WTC11 (cell line): ENCODE data around the gene PDSS2. TPM values are rescaled to one million over a fixed set of nuclear protein-coding genes. Genes with fewer than 3 reads are reported as not detected.

ENCODE experiments used
- ATAC-seq: fragments of 200-7000 bp; cut with Tn5 transposase; 2 replicates; pipeline ENCODE4 v1.10.0; 2021; ENCODE audit warnings: mild to moderate bottlenecking, moderate library complexity
- CTCF ChIA-PET: fragments of 300-600 bp; sonication (Branson Sonifier 250); formaldehyde crosslinking; loops from one replicate; lab custom pipeline; 2021; ENCODE audit warnings: antibody characterized with exemption; lab: Charles Lee
- POLR2A ChIA-PET: fragments of 350-600 bp; sonication (Branson Sonifier 250); formaldehyde crosslinking; loops from one replicate; lab custom pipeline; 2021; ENCODE audit warnings: antibody characterized with exemption; lab: Charles Lee
- DNase-seq: peaks from one replicate; pipeline ENCODE4 v3.0.0; 2021; ENCODE audit warnings: low spot score
- H3K27ac Mint-ChIP-seq: 2 replicates; pipeline ENCODE4 v1.8.0; 2021; ENCODE audit warnings: mixed read lengths
- H3K27me3 Mint-ChIP-seq: 2 replicates; pipeline ENCODE4 v1.8.0; 2021; ENCODE audit warnings: low read depth, mild to moderate bottlenecking, moderate library complexity, mixed read lengths
- H3K36me3 Mint-ChIP-seq: 2 replicates; pipeline ENCODE4 v1.8.0; 2021; ENCODE audit warnings: mixed read lengths
- H3K4me1 Mint-ChIP-seq: 2 replicates; pipeline ENCODE4 v1.8.0; 2022; ENCODE audit warnings: mixed read lengths
- H3K4me3 Mint-ChIP-seq: 2 replicates; pipeline ENCODE4 v1.8.0; 2021; ENCODE audit warnings: mild to moderate bottlenecking, moderate library complexity, mixed read lengths
- H3K9me3 Mint-ChIP-seq: 2 replicates; pipeline ENCODE4 v1.8.0; 2021; ENCODE audit warnings: mixed read lengths
- ATF2 ChIP-seq: sonication (generic); formaldehyde crosslinking; IDR thresholded peaks from 2 replicates; pipeline ENCODE4 v1.8.1; 2022; ENCODE audit warnings: low read depth, missing genetic modification reagents, borderline replicate concordance
- ATF3 ChIP-seq: sonication (generic); formaldehyde crosslinking; conservative IDR thresholded peaks from 2 replicates; pipeline ENCODE4 v1.8.1; 2022; ENCODE audit warnings: mild to moderate bottlenecking, missing genetic modification reagents
- CBFB ChIP-seq: sonication (generic); formaldehyde crosslinking; IDR thresholded peaks from 2 replicates; pipeline ENCODE4 v1.8.1; 2022; ENCODE audit warnings: mild to moderate bottlenecking, low read depth, missing genetic modification reagents
- E2F1 ChIP-seq: sonication (generic); formaldehyde crosslinking; IDR thresholded peaks from 2 replicates; pipeline ENCODE4 v1.8.0; 2022; ENCODE audit warnings: mild to moderate bottlenecking, missing genetic modification reagents
- FOXP1 ChIP-seq: sonication (generic); formaldehyde crosslinking; IDR thresholded peaks from 2 replicates; pipeline ENCODE4 v1.8.0; 2022; ENCODE audit warnings: missing genetic modification reagents, mild to moderate bottlenecking, moderate library complexity, borderline replicate concordance
- GABPB1 ChIP-seq: sonication (generic); formaldehyde crosslinking; IDR thresholded peaks from 2 replicates; pipeline ENCODE4 v1.8.1; 2023; ENCODE audit warnings: mild to moderate bottlenecking, missing genetic modification reagents
- JAZF1 ChIP-seq: fragments of 250-450 bp; sonication (Bioruptor Pico); IDR thresholded peaks from 2 replicates; pipeline ENCODE4 v1.9.0; 2021; ENCODE audit warnings: moderate library complexity, mild to moderate bottlenecking, inconsistent platforms
- MLX ChIP-seq: sonication (generic); formaldehyde crosslinking; IDR thresholded peaks from 2 replicates; pipeline ENCODE4 v1.8.1; 2023; ENCODE audit warnings: mild to moderate bottlenecking, missing genetic modification reagents, moderate library complexity
- NFE2L1 ChIP-seq: sonication (generic); formaldehyde crosslinking; IDR thresholded peaks from 2 replicates; pipeline ENCODE4 v1.8.1; 2023; ENCODE audit warnings: missing genetic modification reagents
- SMAD3 ChIP-seq: sonication (generic); formaldehyde crosslinking; IDR thresholded peaks from 2 replicates; pipeline ENCODE4 v1.8.0; 2022; ENCODE audit warnings: missing genetic modification reagents, mild to moderate bottlenecking, borderline replicate concordance
- SMAD4 ChIP-seq: sonication (generic); formaldehyde crosslinking; IDR thresholded peaks from 2 replicates; pipeline ENCODE4 v1.8.0; 2022; ENCODE audit warnings: mild to moderate bottlenecking, missing genetic modification reagents
- SOX15 ChIP-seq: fragments of 250-450 bp; sonication (Bioruptor Pico); IDR thresholded peaks from 2 replicates; pipeline ENCODE4 v1.9.0; 2021; ENCODE audit warnings: mild to moderate bottlenecking
- TP53 ChIP-seq: sonication (generic); formaldehyde crosslinking; IDR thresholded peaks from 2 replicates; pipeline ENCODE4 v1.8.1; 2023; ENCODE audit warnings: mild to moderate bottlenecking, missing genetic modification reagents
- ZBTB43 ChIP-seq: sonication (generic); formaldehyde crosslinking; IDR thresholded peaks from 2 replicates; pipeline ENCODE4 v1.8.1; 2023; ENCODE audit warnings: mild to moderate bottlenecking, missing genetic modification reagents
- ZNF281 ChIP-seq: sonication (generic); formaldehyde crosslinking; IDR thresholded peaks from 2 replicates; pipeline ENCODE4 v1.8.0; 2023; ENCODE audit warnings: mild to moderate bottlenecking, missing genetic modification reagents
- ZNF317 ChIP-seq: sonication (generic); formaldehyde crosslinking; IDR thresholded peaks from 2 replicates; pipeline ENCODE4 v1.8.1; 2023; ENCODE audit warnings: low read depth, mild to moderate bottlenecking, moderate library complexity, missing genetic modification reagents, borderline replicate concordance
- ZNF396 ChIP-seq: fragments of 250-450 bp; sonication (Bioruptor Pico); IDR thresholded peaks from 2 replicates; pipeline ENCODE4 v1.8.0; 2021; ENCODE audit warnings: mild to moderate bottlenecking, moderate library complexity, borderline replicate concordance
- ZNF425 ChIP-seq: fragments of 250-450 bp; sonication (Bioruptor Pico); conservative IDR thresholded peaks from 2 replicates; pipeline ENCODE4 v1.9.0; 2021; ENCODE audit warnings: mild to moderate bottlenecking
- ZNF532 ChIP-seq: fragments of 250-450 bp; sonication (Bioruptor Pico); IDR thresholded peaks from 2 replicates; pipeline ENCODE4 v1.9.0; 2021; ENCODE audit warnings: mild to moderate bottlenecking, borderline replicate concordance
- total RNA-seq: library from RNA; stranded (reverse); gene quantifications from 3 replicates; pipeline ENCODE4 v1.2.3, GENCODE V29; 2021

PDSS2 gene
- total RNA-seq, 1 experiment from 2014 or later: 18.3 TPM

GRCh38 chr6:107360476-107360875 is 98.9 kb downstream of the PDSS2 start:
- Mint-ChIP-seq H3K27me3 (no peaks in the 10 kb centered on the region), H3K4me1 (peaks cover 11% of the 10 kb centered on the region), H3K4me3 (no peak overlapping the region), H3K36me3 (peaks cover 14% of the 10 kb centered on the region), H3K9me3 (peaks cover 7% of the 10 kb centered on the region), H3K27ac (no peak overlapping the region)
- ATAC-seq (no peak), DNase-seq (no peak)
- CTCF ChIA-PET: no interaction called here
- POLR2A ChIA-PET: no interaction called here
- no peak for TF ChIP-seq SMAD4 (CRISPR knock-in tag)
- no peak for TF ChIP-seq SMAD3 (CRISPR knock-in tag)
- no peak for TF ChIP-seq FOXP1 (CRISPR knock-in tag)
- TF ChIP-seq JAZF1 (CRISPR knock-in tag): no peak
- TF ChIP-seq TP53 (CRISPR knock-in tag): no peak
- no peak for TF ChIP-seq ZNF396
- TF ChIP-seq E2F1 (CRISPR knock-in tag): no peak
- no peak for TF ChIP-seq ZNF281 (CRISPR knock-in tag)
- TF ChIP-seq GABPB1 (CRISPR knock-in tag): no peak
- no peak for TF ChIP-seq NFE2L1 (CRISPR knock-in tag)
- no peak for TF ChIP-seq ZBTB43 (CRISPR knock-in tag)
- TF ChIP-seq SOX15 (CRISPR knock-in tag): no peak
- no peak for TF ChIP-seq ZNF425 (CRISPR knock-in tag)

GRCh38 chr6:107357842-107358241 is 101.5 kb downstream of the PDSS2 start:
- H3K4me1 Mint-ChIP-seq: peaks cover 11% of the 10 kb centered on the region
- ATAC-seq (no peak), DNase-seq (no peak)
- no peaks in the 10 kb centered on the region for H3K27me3 Mint-ChIP-seq
- peaks cover 1% of the 10 kb centered on the region for H3K36me3 Mint-ChIP-seq
- POLR2A ChIA-PET: no interaction called here
- no peak overlapping the region for H3K4me3 Mint-ChIP-seq
- no peaks in the 10 kb centered on the region for H3K9me3 Mint-ChIP-seq
- CTCF ChIA-PET: no interaction called here
- no peak overlapping the region for H3K27ac Mint-ChIP-seq
- TF ChIP-seq CBFB (CRISPR knock-in tag): no peak
- no peak for TF ChIP-seq ATF2 (CRISPR knock-in tag)
- TF ChIP-seq ZNF532 (CRISPR knock-in tag): no peak
- no peak for TF ChIP-seq MLX (CRISPR knock-in tag)
- no peak for TF ChIP-seq ATF3
- TF ChIP-seq ZNF317 (CRISPR knock-in tag): no peak
